Measurements from ENCODE around the gene SPDYE11.
"Not testable (repeated sequence)": the region's sequence is repeated elsewhere in the genome, so short reads cannot be mapped to it uniquely, and the experiment has no call there.

SPDYE11 gene

GRCh38 chr7:73057811-73058210 lies at the start of gene SPDYE11:
Gene SPDYE11 (minus strand): TSS chr7:73057911. CDS start chr7:73056111, 1,800 bp downstream.
- TF ChIP-seq GATA2, GATA3 (IDR thresholded peaks at IDR 0.05; ENCODE audit: low read depth, low read length): not testable (repeated sequence)

GRCh38 chr7:73085938-73086337 lies 28.2 kb upstream of the SPDYE11 start, which contains the start of gene SPDYE9:
Gene SPDYE9 (minus strand): TSS chr7:73086038. CDS start chr7:73084238, 1,800 bp downstream.
- TF ChIP-seq GATA2, GATA3 (IDR thresholded peaks at IDR 0.05; ENCODE audit: low read depth, low read length): not testable (repeated sequence)

GRCh38 chr7:73029666-73030065 lies 28.0 kb downstream of the SPDYE11 start, which contains the start of gene SPDYE8:
Gene SPDYE8 (minus strand): TSS chr7:73029766. CDS start chr7:73027966, 1,800 bp downstream.
- not testable (repeated sequence) for TF ChIP-seq GATA3, GATA2 (IDR thresholded peaks at IDR 0.05; ENCODE audit: low read depth, low read length)
